ENCODE results near the gene USP19. TPM values are rescaled to one million over a fixed set of nuclear protein-coding genes. Genes with fewer than 3 reads are reported as not detected.

Gene USP19
- total RNA-seq, 2 donors from 2014 or later = 30.6 to 33.6 TPM

- intact Hi-C loops (cut with DNase I) = no loop called here
- no peaks in the 10 kb centered on the region for H3K9me3 ChIP-seq
- no peaks in the 10 kb centered on the region for H3K27me3 ChIP-seq
- DNase-seq (no peak), ATAC-seq (no peak)
- H3K4me1 ChIP-seq = peaks cover 20% of the 10 kb centered on the region
- no peak for TF ChIP-seq POLR2A (IDR thresholded peaks at IDR 0.05)
- TF ChIP-seq, protein P1, sequence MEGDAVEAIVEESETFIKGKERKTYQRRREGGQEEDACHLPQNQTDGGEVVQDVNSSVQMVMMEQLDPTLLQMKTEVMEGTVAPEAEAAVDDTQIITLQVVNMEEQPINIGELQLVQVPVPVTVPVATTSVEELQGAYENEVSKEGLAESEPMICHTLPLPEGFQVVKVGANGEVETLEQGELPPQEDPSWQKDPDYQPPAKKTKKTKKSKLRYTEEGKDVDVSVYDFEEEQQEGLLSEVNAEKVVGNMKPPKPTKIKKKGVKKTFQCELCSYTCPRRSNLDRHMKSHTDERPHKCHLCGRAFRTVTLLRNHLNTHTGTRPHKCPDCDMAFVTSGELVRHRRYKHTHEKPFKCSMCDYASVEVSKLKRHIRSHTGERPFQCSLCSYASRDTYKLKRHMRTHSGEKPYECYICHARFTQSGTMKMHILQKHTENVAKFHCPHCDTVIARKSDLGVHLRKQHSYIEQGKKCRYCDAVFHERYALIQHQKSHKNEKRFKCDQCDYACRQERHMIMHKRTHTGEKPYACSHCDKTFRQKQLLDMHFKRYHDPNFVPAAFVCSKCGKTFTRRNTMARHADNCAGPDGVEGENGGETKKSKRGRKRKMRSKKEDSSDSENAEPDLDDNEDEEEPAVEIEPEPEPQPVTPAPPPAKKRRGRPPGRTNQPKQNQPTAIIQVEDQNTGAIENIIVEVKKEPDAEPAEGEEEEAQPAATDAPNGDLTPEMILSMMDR (IDR thresholded peaks at IDR 0.05) = no peak
- H3K36me3 ChIP-seq (replicated peaks in 1 of 2; ENCODE audit: insufficient read depth in 1 of 2, low read depth in 2 of 2) = peaks cover 10 to 32% of the 10 kb centered on the region in 2 donors
- H3K4me3 ChIP-seq = peak overlapping the region; percentile 69 to 90
- peak overlapping the region; percentile 72 to 92 (median 88) for H3K27ac ChIP-seq
- 2% methylated on average over 9 of the region's 9 CpGs; no CpG with 5 or more reads in 1 of the 2 donors for WGBS, 2 donors
Measured at GRCh38 chr3:49120096-49120437, 556 bp downstream of the USP19 start.

GRCh38 chr3:49119439-49119838 is 1.2 kb downstream of the USP19 start:
- 51 to 54% methylated on average over 3 of the region's 3 CpGs for WGBS, 2 donors
- TF ChIP-seq, protein P1 (IDR thresholded peaks at IDR 0.05) = no peak
- TF ChIP-seq POLR2A (IDR thresholded peaks at IDR 0.05) = no peak
- Histone ChIP-seq H3K27ac (peak overlapping the region in 1 of 4 donors; percentile 90), H3K4me1 (peaks cover 20% of the 10 kb centered on the region), H3K36me3 (replicated peaks in 1 of 2; ENCODE audit: insufficient read depth in 1 of 2, low read depth in 2 of 2) (peaks cover 10 to 37% of the 10 kb centered on the region in 2 donors), H3K4me3 (no peak overlapping the region), H3K9me3 (no peaks in the 10 kb centered on the region), H3K27me3 (no peaks in the 10 kb centered on the region)
- DNase-seq (no peak), ATAC-seq (no peak)
- intact Hi-C loops (cut with DNase I) = no loop called here

DNA sequence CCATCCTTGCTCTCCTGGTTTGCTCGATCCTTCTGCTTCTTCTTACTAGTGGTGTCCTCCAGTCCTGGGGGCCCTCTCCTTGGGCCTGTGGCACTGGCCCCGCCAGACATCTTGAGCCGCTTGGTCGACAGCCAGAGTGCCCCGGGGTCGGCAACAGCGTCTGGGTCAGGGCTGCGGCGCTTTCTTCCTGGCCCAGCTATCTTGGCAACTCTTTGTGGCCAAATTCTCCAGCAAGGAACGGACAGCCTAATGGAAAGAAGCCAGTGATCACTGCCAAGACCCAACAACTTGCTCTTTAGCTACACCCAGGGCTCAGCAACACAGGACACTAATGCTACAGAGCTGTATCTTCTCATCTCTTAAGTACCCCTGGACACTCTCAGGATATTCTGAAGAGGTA is 1.6 kb downstream of the USP19 start:
- Histone ChIP-seq H3K27me3 (no peaks in the 10 kb centered on the region), H3K4me1 (peaks cover 20% of the 10 kb centered on the region), H3K27ac (peak overlapping the region in 1 of 4 donors; percentile 90), H3K4me3 (no peak overlapping the region), H3K36me3 (replicated peaks in 1 of 2; ENCODE audit: insufficient read depth in 1 of 2, low read depth in 2 of 2) (peaks cover 12 to 37% of the 10 kb centered on the region in 2 donors), H3K9me3 (no peaks in the 10 kb centered on the region)
- ATAC-seq (no peak), DNase-seq (no peak)
- 68 to 69% methylated on average over 10 of the region's 10 CpGs for WGBS, 2 donors
- TF ChIP-seq, protein P1 (IDR thresholded peaks at IDR 0.05) = no peak
- TF ChIP-seq POLR2A (IDR thresholded peaks at IDR 0.05) = no peak
- intact Hi-C loops (cut with DNase I) = no loop called here

DNA sequence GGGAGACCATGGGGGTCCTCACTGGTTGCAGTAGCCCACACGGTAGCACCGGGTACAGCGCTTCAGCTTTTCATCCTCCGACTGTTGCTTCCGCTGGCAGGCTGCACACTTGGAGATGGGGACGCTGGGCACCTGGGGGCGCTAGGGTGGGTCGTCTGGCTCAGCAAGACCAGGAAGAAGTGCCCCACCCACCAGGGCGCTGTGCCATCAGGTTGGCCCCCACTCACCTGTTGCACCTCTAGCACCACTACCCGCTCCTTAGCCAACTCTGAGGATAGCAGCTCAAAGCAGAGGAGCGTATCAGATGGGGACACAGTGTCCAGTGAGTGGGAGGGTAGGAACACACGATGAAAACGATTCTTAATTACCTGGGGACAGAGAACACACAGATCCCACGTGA is 8.4 kb downstream of the USP19 start:
- ATAC-seq (no peak), DNase-seq (no peak)
- Histone ChIP-seq H3K4me1 (no peaks in the 10 kb centered on the region), H3K27me3 (no peaks in the 10 kb centered on the region), H3K4me3 (no peak overlapping the region), H3K36me3 (replicated peaks in 1 of 2; ENCODE audit: insufficient read depth in 1 of 2, low read depth in 2 of 2) (peaks cover 18 to 65% of the 10 kb centered on the region in 2 donors), H3K27ac (no peak overlapping the region), H3K9me3 (no peaks in the 10 kb centered on the region)
- TF ChIP-seq, protein P1 (IDR thresholded peaks at IDR 0.05) = no peak
- no peak for TF ChIP-seq POLR2A (IDR thresholded peaks at IDR 0.05)
- intact Hi-C loops (cut with DNase I) = no loop called here
- 88 to 90% methylated on average over 14 of the region's 14 CpGs for WGBS, 2 donors

GRCh38 chr3:49111347-49111746 is 9.3 kb downstream of the USP19 start:
- no peak for TF ChIP-seq POLR2A (IDR thresholded peaks at IDR 0.05)
- TF ChIP-seq, protein P1 (IDR thresholded peaks at IDR 0.05) = no peak
- no peak for DNase-seq
- peaks cover 10 to 57% of the 10 kb centered on the region in 2 donors for H3K36me3 ChIP-seq (replicated peaks in 1 of 2; ENCODE audit: insufficient read depth in 1 of 2, low read depth in 2 of 2)
- H3K4me3 ChIP-seq = no peak overlapping the region
- no peaks in the 10 kb centered on the region for H3K9me3 ChIP-seq
- no peaks in the 10 kb centered on the region for H3K4me1 ChIP-seq
- no peaks in the 10 kb centered on the region for H3K27me3 ChIP-seq
- WGBS, 2 donors = 73% methylated on average over 6 of the region's 6 CpGs; no CpG with 5 or more reads in 1 of the 2 donors
- intact Hi-C loops (cut with DNase I) = no loop called here
- ATAC-seq = no peak
- no peak overlapping the region for H3K27ac ChIP-seq

All from body of pancreas (tissue), 4 donors.